Measurements from ENCODE around the gene KRT6C.

Gene KRT6C

GRCh38 chr12:52433501-52434080 lies 40.0 kb downstream of the KRT6C start:
- Histone ChIP-seq H4K20me1 (ENCODE audit: low read depth, low read length) (no peaks in the 10 kb centered on the region), H3K4me2 (ENCODE audit: low read depth, low read length, poor library complexity, severe bottlenecking) (no peak overlapping the region), H3F3A (ENCODE audit: insufficient read depth) (no peaks in the 10 kb centered on the region), H3K4me3 (ENCODE audit: insufficient read depth, low read length, poor library complexity, severe bottlenecking) (no peak overlapping the region), H3K9me3 (ENCODE audit: insufficient read depth, low read length) (no peaks in the 10 kb centered on the region), H2AFZ (ENCODE audit: low read depth, low read length, severe bottlenecking) (no peak overlapping the region), H3K79me2 (ENCODE audit: insufficient read depth, low read length) (no peaks in the 10 kb centered on the region), H3K36me3 (ENCODE audit: low read length) (no peaks in the 10 kb centered on the region), H3K27me3 (ENCODE audit: low read length) (no peaks in the 10 kb centered on the region), H3K9ac (ENCODE audit: low read length) (no peak overlapping the region), H3K27ac (ENCODE audit: low read depth, low read length) (no peak overlapping the region), H3K9me2 (replicated peaks; ENCODE audit: insufficient read depth, low read length) (no peaks in the 10 kb centered on the region)
- TF ChIP-seq CTCF (IDR thresholded peaks at IDR 0.05; ENCODE audit: insufficient read depth, low read length, poor library complexity, severe bottlenecking) (no peak), EZH2phosphoT487 (conservative IDR thresholded peaks at IDR 0.05; ENCODE audit: low read length) (no peak)

- no peak overlapping the region for H3K4me3 ChIP-seq (ENCODE audit: insufficient read depth, low read length, poor library complexity, severe bottlenecking)
- H3K79me2 ChIP-seq (ENCODE audit: insufficient read depth, low read length), result no peaks in the 10 kb centered on the region
- H2AFZ ChIP-seq (ENCODE audit: low read depth, low read length, severe bottlenecking), result no peak overlapping the region
- no peaks in the 10 kb centered on the region for H4K20me1 ChIP-seq (ENCODE audit: low read depth, low read length)
- no peaks in the 10 kb centered on the region for H3K27me3 ChIP-seq (ENCODE audit: low read length)
- H3K9me3 ChIP-seq (ENCODE audit: insufficient read depth, low read length), result no peaks in the 10 kb centered on the region
- no peak for TF ChIP-seq EZH2phosphoT487 (conservative IDR thresholded peaks at IDR 0.05; ENCODE audit: low read length)
- TF ChIP-seq CTCF (IDR thresholded peaks at IDR 0.05; ENCODE audit: insufficient read depth, low read length, poor library complexity, severe bottlenecking), result no peak
- H3F3A ChIP-seq (ENCODE audit: insufficient read depth), result no peaks in the 10 kb centered on the region
- no peak overlapping the region for H3K4me2 ChIP-seq (ENCODE audit: low read depth, low read length, poor library complexity, severe bottlenecking)
- H3K27ac ChIP-seq (ENCODE audit: low read depth, low read length), result no peak overlapping the region
- no peaks in the 10 kb centered on the region for H3K36me3 ChIP-seq (ENCODE audit: low read length)
- H3K9me2 ChIP-seq (replicated peaks; ENCODE audit: insufficient read depth, low read length), result no peaks in the 10 kb centered on the region
- no peak overlapping the region for H3K9ac ChIP-seq (ENCODE audit: low read length)
These were observed 40.9 kb downstream of the KRT6C start for GRCh38 chr12:52432559-52433207.

DNA sequence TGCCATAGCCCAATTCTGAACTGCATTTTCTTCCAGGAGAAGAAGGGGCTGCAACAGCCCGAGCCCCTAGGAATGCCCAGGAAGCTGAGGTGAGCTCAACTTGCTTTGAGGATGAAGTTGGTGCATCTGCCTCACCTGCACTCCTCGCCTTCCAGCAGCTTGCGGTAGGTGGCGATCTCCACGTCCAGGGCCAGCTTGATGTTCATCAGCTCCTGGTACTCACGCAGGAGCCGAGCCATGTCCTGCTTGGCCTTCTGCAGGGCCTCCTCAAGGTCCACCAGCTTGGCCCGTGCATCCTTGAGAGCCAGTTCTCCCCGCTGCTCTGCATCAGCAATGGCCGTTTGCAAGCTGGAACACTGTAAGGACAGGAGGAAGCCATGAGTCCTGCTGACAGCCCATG lies 45.5 kb downstream of the KRT6C start:
- no peak overlapping the region for H2AFZ ChIP-seq (ENCODE audit: low read depth, low read length, severe bottlenecking)
- no peaks in the 10 kb centered on the region for H3K9me2 ChIP-seq (replicated peaks; ENCODE audit: insufficient read depth, low read length)
- no peak overlapping the region for H3K9ac ChIP-seq (ENCODE audit: low read length)
- H3K4me3 ChIP-seq (ENCODE audit: insufficient read depth, low read length, poor library complexity, severe bottlenecking), result no peak overlapping the region
- TF ChIP-seq CTCF (IDR thresholded peaks at IDR 0.05; ENCODE audit: insufficient read depth, low read length, poor library complexity, severe bottlenecking) (no peak), EZH2phosphoT487 (conservative IDR thresholded peaks at IDR 0.05; ENCODE audit: low read length) (no peak)
- no peak overlapping the region for H3K27ac ChIP-seq (ENCODE audit: low read depth, low read length)
- H3K9me3 ChIP-seq (ENCODE audit: insufficient read depth, low read length), result no peaks in the 10 kb centered on the region
- H3K79me2 ChIP-seq (ENCODE audit: insufficient read depth, low read length), result no peaks in the 10 kb centered on the region
- H3K4me2 ChIP-seq (ENCODE audit: low read depth, low read length, poor library complexity, severe bottlenecking), result no peak overlapping the region
- H3K27me3 ChIP-seq (ENCODE audit: low read length), result no peaks in the 10 kb centered on the region
- no peaks in the 10 kb centered on the region for H4K20me1 ChIP-seq (ENCODE audit: low read depth, low read length)
- no peaks in the 10 kb centered on the region for H3K36me3 ChIP-seq (ENCODE audit: low read length)
- no peaks in the 10 kb centered on the region for H3F3A ChIP-seq (ENCODE audit: insufficient read depth)
